GM12873 (cell line): ENCODE data around the gene TMEM132C.

Experiments
- CTCF ChIP-seq: IDR thresholded peaks from 2 replicates; pipeline ENCODE4 v1.5.1; 2012; ENCODE audit warnings: low read depth, mild to moderate bottlenecking, moderate library complexity, low read length, control low read depth; ENCODE audit not compliant: insufficient read depth; ENCODE audit errors: missing control alignments

TMEM132C gene

GRCh38 chr12:128266541-128267130 lies 334 bp upstream of the TMEM132C start:
- no peak for TF ChIP-seq CTCF

- TF ChIP-seq CTCF = no peak
These were observed 845 bp downstream of the TMEM132C start for GRCh38 chr12:128267651-128268378.

GRCh38 chr12:128268379-128268995 lies 1.5 kb downstream of the TMEM132C start:
- TF ChIP-seq CTCF = no peak

GRCh38 chr12:128269181-128269591 lies 2.2 kb downstream of the TMEM132C start:
- no peak for TF ChIP-seq CTCF

GRCh38 chr12:128276471-128276870 lies 9.5 kb downstream of the TMEM132C start:
- TF ChIP-seq CTCF = no peak

GRCh38 chr12:128286970-128287369 lies 20.0 kb downstream of the TMEM132C start:
- no peak for TF ChIP-seq CTCF

GRCh38 chr12:128288357-128288756 lies 21.4 kb downstream of the TMEM132C start:
- TF ChIP-seq CTCF = no peak
